ENCODE measurements around the gene UGT1A8.

The UGT1A8 gene

GRCh38 chr2:233803292-233803911 is 186.0 kb downstream of the UGT1A8 start:
- no peak for DNase-seq

GRCh38 chr2:233803994-233804393 is 186.6 kb downstream of the UGT1A8 start:
- no peak for DNase-seq

GRCh38 chr2:233807215-233807865 is 189.9 kb downstream of the UGT1A8 start:
- no peak for DNase-seq

- DNase-seq: no peak
Measured at GRCh38 chr2:233807966-233808935, 190.8 kb downstream of the UGT1A8 start.

GRCh38 chr2:233810385-233810784 is 193.0 kb downstream of the UGT1A8 start:
- DNase-seq: no peak

- DNase-seq: no peak
Measured at GRCh38 chr2:233811087-233811486, 193.7 kb downstream of the UGT1A8 start.

GRCh38 chr2:233811732-233812131 is 194.3 kb downstream of the UGT1A8 start:
- DNase-seq: no peak

GRCh38 chr2:233813236-233814055 is 196.0 kb downstream of the UGT1A8 start:
- no peak for DNase-seq

GRCh38 chr2:233814056-233814835 is 196.8 kb downstream of the UGT1A8 start:
- DNase-seq: no peak

- no peak for DNase-seq
Measured at GRCh38 chr2:233815861-233816260, 198.4 kb downstream of the UGT1A8 start.

GRCh38 chr2:233816334-233816733 is 198.9 kb downstream of the UGT1A8 start:
- no peak for DNase-seq

GRCh38 chr2:233816771-233817170 is 199.3 kb downstream of the UGT1A8 start:
- no peak for DNase-seq

GRCh38 chr2:233817361-233817911 is 200.0 kb downstream of the UGT1A8 start:
- DNase-seq: no peak

GRCh38 chr2:233817995-233818638 is 200.7 kb downstream of the UGT1A8 start:
- no peak for DNase-seq

- no peak for DNase-seq
Measured at GRCh38 chr2:233818639-233819621, 201.5 kb downstream of the UGT1A8 start.

- no peak for DNase-seq
Measured at GRCh38 chr2:233819884-233820773, 202.7 kb downstream of the UGT1A8 start.

- no peak for DNase-seq
Measured at GRCh38 chr2:233820774-233821105, 203.3 kb downstream of the UGT1A8 start.

- DNase-seq: no peak
Measured at GRCh38 chr2:233821196-233821595, 203.8 kb downstream of the UGT1A8 start.

- no peak for DNase-seq
Measured at GRCh38 chr2:233821709-233822100, 204.3 kb downstream of the UGT1A8 start.

All from activated gamma-delta T cell (primary cell).